K562 (cell line): ENCODE measurements around the gene TMED6.

ENCODE experiments used
- CREB1 ChIP-seq, 2 experiments: sonication (generic) in 1 of 2; formaldehyde crosslinking in 1 of 2; IDR thresholded peaks; 2 replicates each; pipeline versions ENCODE4 v1.6.1 to v1.8.0; 2012 to 2022; ENCODE audit warnings: inconsistent platforms in 1 of 2, mild to moderate bottlenecking in 1 of 2, missing genetic modification reagents in 1 of 2, moderate library complexity in 1 of 2
- EP300 ChIP-seq: IDR thresholded peaks from 2 replicates; pipeline ENCODE4 v1.6.1; 2012; ENCODE audit warnings: low read length, improper control_type of control experiment
- HMG20A ChIP-seq: fragments of 450-650 bp; formaldehyde crosslinking; conservative IDR thresholded peaks from 2 replicates; pipeline ENCODE4 v1.4.0; 2020; ENCODE audit warnings: mild to moderate bottlenecking, mixed read lengths
- IRF1 ChIP-seq: sonication (generic); formaldehyde crosslinking; IDR thresholded peaks from 2 replicates; pipeline ENCODE4 v1.8.0; 2022; ENCODE audit warnings: missing genetic modification reagents, mild to moderate bottlenecking, borderline replicate concordance
- MBD1 ChIP-seq: fragments of 250-450 bp; sonication (Bioruptor Pico); IDR thresholded peaks from 2 replicates; pipeline ENCODE4 v1.8.0; 2022; ENCODE audit warnings: inconsistent platforms
- ZBTB43 ChIP-seq: sonication (generic); formaldehyde crosslinking; IDR thresholded peaks from 2 replicates; pipeline ENCODE4 v1.8.0; 2023; ENCODE audit warnings: mild to moderate bottlenecking, missing genetic modification reagents
- TF ChIP-seq, protein P1 (sequence below): fragments of 250-450 bp; sonication (Bioruptor Pico); IDR thresholded peaks from 2 replicates; pipeline ENCODE4 v1.8.0; 2021; ENCODE audit warnings: moderate library complexity, mild to moderate bottlenecking, inconsistent platforms
- TF ChIP-seq, protein P2 (sequence below): fragments of 450-650 bp; IDR thresholded peaks from 2 replicates; pipeline ENCODE4 v1.6.1; 2017; ENCODE audit warnings: mild to moderate bottlenecking, moderate library complexity
- TF ChIP-seq, protein P3 (sequence below): sonication (generic); formaldehyde crosslinking; IDR thresholded peaks from 2 replicates; pipeline ENCODE4 v1.9.0; 2022; ENCODE audit warnings: mild to moderate bottlenecking, missing genetic modification reagents

GRCh38 chr16:69366431-69366830, 14.8 kb upstream of the TMED6 start:
- TF ChIP-seq MBD1 (CRISPR knock-in tag) = no peak
- no peak for TF ChIP-seq IRF1 (CRISPR knock-in tag)
- no peak for TF ChIP-seq ZBTB43
- TF ChIP-seq, protein P1, sequence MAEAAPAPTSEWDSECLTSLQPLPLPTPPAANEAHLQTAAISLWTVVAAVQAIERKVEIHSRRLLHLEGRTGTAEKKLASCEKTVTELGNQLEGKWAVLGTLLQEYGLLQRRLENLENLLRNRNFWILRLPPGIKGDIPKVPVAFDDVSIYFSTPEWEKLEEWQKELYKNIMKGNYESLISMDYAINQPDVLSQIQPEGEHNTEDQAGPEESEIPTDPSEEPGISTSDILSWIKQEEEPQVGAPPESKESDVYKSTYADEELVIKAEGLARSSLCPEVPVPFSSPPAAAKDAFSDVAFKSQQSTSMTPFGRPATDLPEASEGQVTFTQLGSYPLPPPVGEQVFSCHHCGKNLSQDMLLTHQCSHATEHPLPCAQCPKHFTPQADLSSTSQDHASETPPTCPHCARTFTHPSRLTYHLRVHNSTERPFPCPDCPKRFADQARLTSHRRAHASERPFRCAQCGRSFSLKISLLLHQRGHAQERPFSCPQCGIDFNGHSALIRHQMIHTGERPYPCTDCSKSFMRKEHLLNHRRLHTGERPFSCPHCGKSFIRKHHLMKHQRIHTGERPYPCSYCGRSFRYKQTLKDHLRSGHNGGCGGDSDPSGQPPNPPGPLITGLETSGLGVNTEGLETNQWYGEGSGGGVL = no peak
- TF ChIP-seq, protein P2, sequence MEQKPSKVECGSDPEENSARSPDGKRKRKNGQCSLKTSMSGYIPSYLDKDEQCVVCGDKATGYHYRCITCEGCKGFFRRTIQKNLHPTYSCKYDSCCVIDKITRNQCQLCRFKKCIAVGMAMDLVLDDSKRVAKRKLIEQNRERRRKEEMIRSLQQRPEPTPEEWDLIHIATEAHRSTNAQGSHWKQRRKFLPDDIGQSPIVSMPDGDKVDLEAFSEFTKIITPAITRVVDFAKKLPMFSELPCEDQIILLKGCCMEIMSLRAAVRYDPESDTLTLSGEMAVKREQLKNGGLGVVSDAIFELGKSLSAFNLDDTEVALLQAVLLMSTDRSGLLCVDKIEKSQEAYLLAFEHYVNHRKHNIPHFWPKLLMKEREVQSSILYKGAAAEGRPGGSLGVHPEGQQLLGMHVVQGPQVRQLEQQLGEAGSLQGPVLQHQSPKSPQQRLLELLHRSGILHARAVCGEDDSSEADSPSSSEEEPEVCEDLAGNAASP = no peak
- TF ChIP-seq HMG20A = no peak
- TF ChIP-seq, protein P3, sequence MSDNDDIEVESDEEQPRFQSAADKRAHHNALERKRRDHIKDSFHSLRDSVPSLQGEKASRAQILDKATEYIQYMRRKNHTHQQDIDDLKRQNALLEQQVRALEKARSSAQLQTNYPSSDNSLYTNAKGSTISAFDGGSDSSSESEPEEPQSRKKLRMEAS (CRISPR knock-in tag) = no peak
- TF ChIP-seq CREB1 (IDR thresholded peaks at IDR 0.05) = no peak
- TF ChIP-seq CREB1 (CRISPR knock-in tag; IDR thresholded peaks at IDR 0.05) = no peak
- no peak for TF ChIP-seq EP300
